Type B pancreatic cell (in vitro differentiated cells): ENCODE data around the gene U2SURP. TPM values are rescaled to one million over a fixed set of nuclear protein-coding genes. Genes with fewer than 3 reads are reported as not detected.

Experiments used
- DNase-seq: peaks from one replicate; pipeline ENCODE4 v3.0.0; 2021; ENCODE audit warnings: mixed read lengths; ENCODE audit not compliant: unreplicated experiment; ENCODE audit errors: extremely low spot score
- H3K27ac Mint-ChIP-seq: 2 replicates; pipeline ENCODE4 v1.8.0; 2021; ENCODE audit warnings: mild to moderate bottlenecking, mixed read lengths
- H3K27me3 Mint-ChIP-seq: 2 replicates; pipeline ENCODE4 v1.8.0; 2021; ENCODE audit warnings: mixed read lengths
- H3K36me3 Mint-ChIP-seq: 2 replicates; pipeline ENCODE4 v1.8.0; 2021; ENCODE audit warnings: mixed read lengths
- H3K4me1 Mint-ChIP-seq: one replicate; pipeline ENCODE4 v1.8.0; 2021; ENCODE audit warnings: mixed read lengths; ENCODE audit not compliant: unreplicated experiment
- H3K4me3 Mint-ChIP-seq: 2 replicates; pipeline ENCODE4 v1.8.0; 2021; ENCODE audit warnings: mild to moderate bottlenecking, mixed read lengths
- H3K9me3 Mint-ChIP-seq: 2 replicates; pipeline ENCODE4 v1.8.0; 2021; ENCODE audit warnings: mixed read lengths
- total RNA-seq: library from RNA; stranded (reverse); gene quantifications from 2 replicates; pipeline ENCODE4 v1.2.1, GENCODE V29; 2021; ENCODE audit warnings: low replicate concordance
- TF ChIP-seq, protein P1 (sequence below): fragments of 200-600 bp; sonication (generic); conservative IDR thresholded peaks from 2 replicates; pipeline ENCODE4 v1.5.0; 2021; ENCODE audit warnings: antibody characterized with exemption, mild to moderate bottlenecking

The U2SURP gene
- total RNA-seq, 1 donor from 2014 or later, result 129 TPM

DNA sequence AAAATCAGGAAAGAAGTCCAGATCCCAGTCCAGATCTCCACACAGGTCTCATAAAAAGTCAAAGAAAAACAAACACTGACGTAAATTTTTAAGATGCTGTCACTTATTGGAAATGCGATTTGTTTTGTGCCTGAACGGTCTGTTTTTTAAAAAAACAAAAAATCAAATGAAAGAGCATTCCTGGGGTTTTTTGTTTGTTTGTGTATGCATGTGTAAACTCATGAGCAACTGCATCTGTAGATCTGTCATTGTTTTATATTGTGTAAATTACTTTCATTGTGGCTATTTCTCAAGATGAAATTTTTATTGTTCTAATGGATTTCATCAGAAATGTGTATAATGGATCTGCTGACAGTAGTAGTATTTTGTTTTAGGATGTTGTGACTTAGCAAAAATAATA lies 55.0 kb downstream of the U2SURP start:
- Mint-ChIP-seq H3K4me1 (no peaks in the 10 kb centered on the region), H3K4me3 (no peak overlapping the region)

DNA sequence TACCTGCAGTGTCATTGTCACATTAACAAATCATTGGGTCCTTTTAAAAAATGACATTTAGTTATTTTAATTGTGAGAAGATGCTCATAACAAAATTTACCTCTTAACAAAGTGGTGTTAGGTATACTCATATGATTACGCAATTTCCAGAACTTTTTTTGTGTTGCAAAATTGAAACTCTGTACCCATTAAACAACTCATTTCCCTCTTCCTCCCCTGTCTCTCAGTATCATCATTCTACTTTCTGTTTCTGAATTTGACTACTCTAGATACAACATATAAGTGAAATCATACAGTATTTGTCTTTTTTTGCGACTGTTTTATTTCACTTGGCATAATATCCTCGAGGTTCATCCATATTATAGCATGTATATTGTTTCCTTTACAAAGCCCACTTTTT lies 59.5 kb downstream of the U2SURP start:
- H3K27ac Mint-ChIP-seq, result no peak overlapping the region
- TF ChIP-seq, protein P1, sequence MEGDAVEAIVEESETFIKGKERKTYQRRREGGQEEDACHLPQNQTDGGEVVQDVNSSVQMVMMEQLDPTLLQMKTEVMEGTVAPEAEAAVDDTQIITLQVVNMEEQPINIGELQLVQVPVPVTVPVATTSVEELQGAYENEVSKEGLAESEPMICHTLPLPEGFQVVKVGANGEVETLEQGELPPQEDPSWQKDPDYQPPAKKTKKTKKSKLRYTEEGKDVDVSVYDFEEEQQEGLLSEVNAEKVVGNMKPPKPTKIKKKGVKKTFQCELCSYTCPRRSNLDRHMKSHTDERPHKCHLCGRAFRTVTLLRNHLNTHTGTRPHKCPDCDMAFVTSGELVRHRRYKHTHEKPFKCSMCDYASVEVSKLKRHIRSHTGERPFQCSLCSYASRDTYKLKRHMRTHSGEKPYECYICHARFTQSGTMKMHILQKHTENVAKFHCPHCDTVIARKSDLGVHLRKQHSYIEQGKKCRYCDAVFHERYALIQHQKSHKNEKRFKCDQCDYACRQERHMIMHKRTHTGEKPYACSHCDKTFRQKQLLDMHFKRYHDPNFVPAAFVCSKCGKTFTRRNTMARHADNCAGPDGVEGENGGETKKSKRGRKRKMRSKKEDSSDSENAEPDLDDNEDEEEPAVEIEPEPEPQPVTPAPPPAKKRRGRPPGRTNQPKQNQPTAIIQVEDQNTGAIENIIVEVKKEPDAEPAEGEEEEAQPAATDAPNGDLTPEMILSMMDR, result no peak
- H3K4me1 Mint-ChIP-seq, result no peaks in the 10 kb centered on the region
- no peaks in the 10 kb centered on the region for H3K9me3 Mint-ChIP-seq
- no peaks in the 10 kb centered on the region for H3K27me3 Mint-ChIP-seq
- DNase-seq, result no peak
- H3K36me3 Mint-ChIP-seq, result peaks cover 16% of the 10 kb centered on the region
- H3K4me3 Mint-ChIP-seq, result no peak overlapping the region

More for the DNA sequence above, 55.0 kb downstream of the U2SURP start:
- DNase-seq, result no peak
- Mint-ChIP-seq H3K27ac (no peak overlapping the region), H3K27me3 (no peaks in the 10 kb centered on the region), H3K9me3 (no peaks in the 10 kb centered on the region), H3K36me3 (peaks cover 23% of the 10 kb centered on the region)
- TF ChIP-seq, protein P1, result no peak

DNA sequence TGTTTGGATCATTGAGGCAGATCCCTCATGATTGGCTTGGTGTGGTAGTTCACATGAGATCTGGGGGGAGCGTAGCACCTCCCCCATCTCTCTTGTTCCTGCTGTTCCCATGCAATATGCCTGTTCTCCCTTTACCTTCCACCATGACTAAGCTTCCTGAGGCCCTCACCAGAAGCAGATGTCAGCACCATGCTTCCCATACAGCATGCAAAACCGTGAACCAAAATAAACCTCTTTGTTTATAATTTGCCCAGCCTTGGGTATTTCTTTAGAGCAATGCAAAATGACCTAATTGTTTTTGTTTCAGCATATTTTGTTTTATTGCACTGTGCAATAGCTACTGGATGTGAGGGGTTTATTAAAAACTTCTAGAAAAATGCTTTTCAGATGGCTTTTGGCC lies 61.6 kb downstream of the U2SURP start:
- no peaks in the 10 kb centered on the region for H3K4me1 Mint-ChIP-seq
- peaks cover 13% of the 10 kb centered on the region for H3K36me3 Mint-ChIP-seq
- no peak for DNase-seq
- H3K4me3 Mint-ChIP-seq, result no peak overlapping the region
- H3K27me3 Mint-ChIP-seq, result no peaks in the 10 kb centered on the region
- no peak overlapping the region for H3K27ac Mint-ChIP-seq
- TF ChIP-seq, protein P1, result no peak
- peaks cover 6% of the 10 kb centered on the region for H3K9me3 Mint-ChIP-seq

DNA sequence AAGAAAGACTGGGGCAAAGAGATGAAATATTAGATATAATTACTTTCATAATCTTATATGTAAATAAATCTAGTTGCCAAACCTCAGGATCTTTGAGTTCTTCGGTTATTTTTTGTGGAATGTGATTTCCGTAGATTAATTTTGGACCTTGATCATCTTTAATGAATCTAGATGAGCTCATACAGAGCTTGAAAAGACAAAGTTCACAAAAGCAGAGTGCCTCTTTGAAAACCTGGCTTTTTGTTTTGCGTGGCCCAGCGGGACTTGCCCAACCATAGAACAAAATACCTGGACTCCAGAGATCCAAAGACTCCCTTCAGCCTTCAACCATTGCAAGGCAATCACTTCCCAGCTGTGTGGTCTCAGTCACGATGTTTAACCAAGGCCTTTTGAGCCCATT lies 63.4 kb downstream of the U2SURP start:
- peaks cover 8% of the 10 kb centered on the region for H3K36me3 Mint-ChIP-seq
- no peaks in the 10 kb centered on the region for H3K27me3 Mint-ChIP-seq
- TF ChIP-seq, protein P1, result no peak
- H3K4me1 Mint-ChIP-seq, result no peaks in the 10 kb centered on the region
- H3K9me3 Mint-ChIP-seq, result peaks cover 6% of the 10 kb centered on the region
- H3K4me3 Mint-ChIP-seq, result no peak overlapping the region
- no peak overlapping the region for H3K27ac Mint-ChIP-seq
- no peak for DNase-seq

DNA sequence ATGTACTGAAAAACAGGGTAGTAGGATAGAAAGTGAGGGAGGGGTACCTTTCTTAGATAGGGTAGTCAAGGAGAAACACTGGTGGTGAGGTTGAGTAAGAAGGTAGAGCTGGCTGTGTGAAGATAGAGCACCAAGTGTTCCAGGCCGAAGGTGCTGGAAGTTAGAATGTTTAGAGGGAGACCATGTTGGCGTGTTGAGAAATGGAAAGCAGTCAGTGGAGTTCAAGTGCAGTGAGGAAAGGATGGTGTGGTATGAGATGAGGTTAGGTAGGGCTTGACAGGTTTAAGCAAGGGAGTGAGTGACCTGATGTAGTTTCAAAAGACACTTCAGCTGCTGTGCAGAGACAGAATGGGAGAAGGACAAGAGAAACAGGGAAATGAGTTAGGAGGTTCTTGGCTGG lies 64.0 kb downstream of the U2SURP start:
- H3K4me1 Mint-ChIP-seq, result no peaks in the 10 kb centered on the region
- H3K9me3 Mint-ChIP-seq, result peaks cover 6% of the 10 kb centered on the region
- no peaks in the 10 kb centered on the region for H3K27me3 Mint-ChIP-seq
- TF ChIP-seq, protein P1, result no peak
- H3K27ac Mint-ChIP-seq, result no peak overlapping the region
- no peak overlapping the region for H3K4me3 Mint-ChIP-seq
- peaks cover 8% of the 10 kb centered on the region for H3K36me3 Mint-ChIP-seq
- no peak for DNase-seq

DNA sequence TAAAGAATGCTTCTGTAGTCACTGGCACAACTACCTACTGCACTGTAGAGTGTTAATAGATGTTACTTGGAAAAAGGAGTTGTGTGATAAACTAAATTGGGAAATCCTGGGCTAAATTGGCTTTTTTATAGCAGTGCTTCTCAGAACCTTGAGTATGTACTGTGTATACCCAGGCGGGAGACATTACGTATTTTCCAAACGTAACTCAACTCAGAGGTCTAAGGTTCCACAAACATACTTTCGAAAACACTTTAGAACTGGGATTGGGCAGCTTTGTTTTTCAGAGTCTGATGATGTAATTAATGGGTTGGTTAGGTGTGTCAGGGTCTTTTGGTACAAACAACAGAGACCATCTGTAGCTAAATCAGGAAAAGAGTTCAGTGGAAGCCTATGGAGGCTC lies 64.7 kb downstream of the U2SURP start:
- peaks cover 6% of the 10 kb centered on the region for H3K9me3 Mint-ChIP-seq
- peaks cover 4% of the 10 kb centered on the region for H3K4me1 Mint-ChIP-seq
- no peaks in the 10 kb centered on the region for H3K27me3 Mint-ChIP-seq
- TF ChIP-seq, protein P1, result no peak
- H3K36me3 Mint-ChIP-seq, result peaks cover 7% of the 10 kb centered on the region
- no peak overlapping the region for H3K27ac Mint-ChIP-seq
- no peak for DNase-seq
- no peak overlapping the region for H3K4me3 Mint-ChIP-seq
